GM18505 (cell line): ENCODE measurements around the gene SMAP1.
A peak's percentile ranks its signal among the peaks of the same experiment; 100 is the strongest.
"Not testable (repeated sequence)": the region's sequence is repeated elsewhere in the genome, so short reads cannot be mapped to it uniquely, and the experiment has no call there.

Source experiments
- ATAC-seq: cut with Tn5 transposase; IDR thresholded peaks from one replicate; pipeline ENCODE4 v1.9.1; 2021; ENCODE audit not compliant: unreplicated experiment
- POLR2A ChIP-seq: IDR thresholded peaks from 4 replicates; pipeline ENCODE4 v1.6.1; 2011; ENCODE audit warnings: borderline replicate concordance; ENCODE audit not compliant: insufficient read depth, insufficient read length; ENCODE audit errors: extremely low read depth

Gene SMAP1

GRCh38 chr6:70739534-70739933 lies 71.9 kb downstream of the SMAP1 start:
- TF ChIP-seq POLR2A, result no peak
- no peak for ATAC-seq

GRCh38 chr6:70740746-70741145 lies 73.1 kb downstream of the SMAP1 start:
- ATAC-seq, result not testable (repeated sequence)

- ATAC-seq, result not testable (repeated sequence)
These were observed 74.8 kb downstream of the SMAP1 start for GRCh38 chr6:70742462-70742861.

GRCh38 chr6:70753870-70754380 lies 86.2 kb downstream of the SMAP1 start:
- no peak for TF ChIP-seq POLR2A
- ATAC-seq, result no peak

- no peak for TF ChIP-seq POLR2A
- no peak for ATAC-seq
These were observed 91.2 kb downstream of the SMAP1 start for GRCh38 chr6:70758883-70759282.

GRCh38 chr6:70763754-70764510 lies 96.2 kb downstream of the SMAP1 start:
- TF ChIP-seq POLR2A, result no peak
- no peak for ATAC-seq

GRCh38 chr6:70764706-70765105 lies 97.0 kb downstream of the SMAP1 start:
- ATAC-seq, result no peak
- TF ChIP-seq POLR2A, result no peak

GRCh38 chr6:70771351-70771750 lies 103.7 kb downstream of the SMAP1 start:
- ATAC-seq, result not testable (repeated sequence)

GRCh38 chr6:70779934-70780333 lies 112.3 kb downstream of the SMAP1 start:
- TF ChIP-seq POLR2A, result no peak
- no peak for ATAC-seq

- no peak for TF ChIP-seq POLR2A
- no peak for ATAC-seq
These were observed 123.0 kb downstream of the SMAP1 start for GRCh38 chr6:70790483-70791224.

- TF ChIP-seq POLR2A, result no peak
- peak; percentile 88 for ATAC-seq
These were observed 129.9 kb downstream of the SMAP1 start for GRCh38 chr6:70797625-70798024.

- no peak for ATAC-seq
- no peak for TF ChIP-seq POLR2A
These were observed 138.4 kb downstream of the SMAP1 start for GRCh38 chr6:70806086-70806485.

- no peak for TF ChIP-seq POLR2A
- no peak for ATAC-seq
These were observed 144.1 kb downstream of the SMAP1 start for GRCh38 chr6:70811788-70812187.

- ATAC-seq, result no peak
- no peak for TF ChIP-seq POLR2A
These were observed 146.2 kb downstream of the SMAP1 start for GRCh38 chr6:70813885-70814284.
